ENCODE measurements around the gene MILR1. TPM values are rescaled to one million over a fixed set of nuclear protein-coding genes. Genes with fewer than 3 reads are reported as not detected.
"Not testable (repeated sequence)": the region's sequence is repeated elsewhere in the genome, so short reads cannot be mapped to it uniquely, and the experiment has no call there.

The MILR1 gene
- total RNA-seq, 8 experiments from 2014 or later: 0.73 to 2.1 (median 1.6) TPM; not detected in 4

DNA sequence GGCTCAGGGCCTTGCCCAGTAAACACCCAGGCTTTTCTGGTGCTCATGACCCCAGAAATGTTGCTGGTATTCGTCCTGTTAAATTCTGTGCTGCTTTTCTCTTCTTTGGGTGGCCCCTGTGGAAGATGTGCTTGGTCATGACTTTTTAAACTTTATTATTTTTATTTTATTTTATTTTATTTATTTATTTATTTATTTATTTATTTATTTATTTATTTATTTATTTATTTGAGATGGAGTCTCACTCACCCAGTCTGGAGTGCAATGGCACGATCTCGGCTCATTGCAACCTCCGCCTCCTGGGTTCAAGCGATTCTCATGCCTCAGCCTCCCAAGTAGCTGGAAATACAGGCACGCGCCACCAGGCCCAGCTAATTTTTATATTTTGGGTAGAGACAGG is 10.9 kb downstream of the MILR1 start:
- H3K27ac ChIP-seq; ATAC-seq (replicated peaks in 6 of 8); H3K4me3 ChIP-seq; in situ Hi-C loops (cut with MboI; ENCODE audit: low pct_unique_long_range_greater_than_20kb in 2 of 9, low sequenced_read_pairs in 9 of 9, unreplicated experiment in 9 of 9); H3K4me1 ChIP-seq (replicated peaks in 1 of 2): not testable (repeated sequence)
- 88 to 100% (median 94%) methylated on average over 1 to 7 of the region's 7 CpGs for WGBS, 10 experiments

DNA sequence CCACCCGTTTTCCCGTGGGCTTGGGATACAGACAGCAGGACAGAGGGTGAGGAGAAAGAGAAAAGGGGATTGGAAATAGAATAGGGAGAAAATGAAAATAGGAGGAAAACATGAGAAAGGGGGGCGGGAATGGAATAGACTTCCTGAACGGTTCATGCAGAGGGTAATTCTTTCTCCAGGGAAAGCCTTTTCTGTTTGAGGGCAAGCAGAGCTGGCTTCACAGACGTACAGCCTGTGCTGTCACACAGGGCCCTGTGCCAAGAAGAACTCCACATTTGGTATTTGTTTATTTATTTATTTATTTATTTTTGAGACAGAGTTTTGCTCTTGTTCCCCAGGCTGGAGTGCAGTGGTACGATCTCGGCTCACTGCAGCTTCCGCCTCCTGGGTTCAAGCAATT is 12.0 kb downstream of the MILR1 start:
- no peak overlapping the region for H3K27ac ChIP-seq
- in situ Hi-C loops (cut with MboI; ENCODE audit: low pct_unique_long_range_greater_than_20kb in 2 of 9, low sequenced_read_pairs in 9 of 9, unreplicated experiment in 9 of 9): no loop called here
- WGBS, 10 experiments: 13 to 100% (median 80%) methylated on average over 1 to 8 of the region's 8 CpGs; no CpG with 5 or more reads in 1 of the 10 experiments
- H3K4me3 ChIP-seq: no peak overlapping the region
- no peak for ATAC-seq (replicated peaks in 6 of 8)
- H3K4me1 ChIP-seq (replicated peaks in 1 of 2): no peaks in the 10 kb centered on the region

DNA sequence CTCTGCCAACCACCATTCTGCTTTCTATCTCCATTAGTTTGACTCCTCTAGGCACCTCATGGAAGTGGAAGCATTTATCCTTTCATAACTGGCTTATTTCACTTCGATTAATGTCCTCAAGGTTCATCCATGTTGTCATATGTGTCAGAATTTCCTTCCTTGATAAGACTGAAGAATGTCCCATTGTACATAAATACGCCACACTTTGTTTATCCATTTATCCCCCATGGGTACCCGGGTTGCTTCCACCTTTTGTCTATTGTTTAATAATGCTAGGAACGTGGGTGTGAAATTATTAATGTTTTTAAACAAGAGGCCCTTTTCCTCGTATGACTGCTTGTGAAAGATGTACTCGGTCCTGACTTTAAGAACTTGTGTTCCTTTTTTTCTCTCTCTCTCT is 12.9 kb downstream of the MILR1 start:
- ATAC-seq (replicated peaks in 6 of 8): no peak
- H3K27ac ChIP-seq: no peak overlapping the region
- 33 to 93% (median 85%) methylated on average over 1 to 6 of the region's 6 CpGs for WGBS, 10 experiments
- no peaks in the 10 kb centered on the region for H3K4me1 ChIP-seq (replicated peaks in 1 of 2)
- H3K4me3 ChIP-seq: no peak overlapping the region
- in situ Hi-C loops (cut with MboI; ENCODE audit: low pct_unique_long_range_greater_than_20kb in 2 of 9, low sequenced_read_pairs in 9 of 9, unreplicated experiment in 9 of 9): no loop called here

DNA sequence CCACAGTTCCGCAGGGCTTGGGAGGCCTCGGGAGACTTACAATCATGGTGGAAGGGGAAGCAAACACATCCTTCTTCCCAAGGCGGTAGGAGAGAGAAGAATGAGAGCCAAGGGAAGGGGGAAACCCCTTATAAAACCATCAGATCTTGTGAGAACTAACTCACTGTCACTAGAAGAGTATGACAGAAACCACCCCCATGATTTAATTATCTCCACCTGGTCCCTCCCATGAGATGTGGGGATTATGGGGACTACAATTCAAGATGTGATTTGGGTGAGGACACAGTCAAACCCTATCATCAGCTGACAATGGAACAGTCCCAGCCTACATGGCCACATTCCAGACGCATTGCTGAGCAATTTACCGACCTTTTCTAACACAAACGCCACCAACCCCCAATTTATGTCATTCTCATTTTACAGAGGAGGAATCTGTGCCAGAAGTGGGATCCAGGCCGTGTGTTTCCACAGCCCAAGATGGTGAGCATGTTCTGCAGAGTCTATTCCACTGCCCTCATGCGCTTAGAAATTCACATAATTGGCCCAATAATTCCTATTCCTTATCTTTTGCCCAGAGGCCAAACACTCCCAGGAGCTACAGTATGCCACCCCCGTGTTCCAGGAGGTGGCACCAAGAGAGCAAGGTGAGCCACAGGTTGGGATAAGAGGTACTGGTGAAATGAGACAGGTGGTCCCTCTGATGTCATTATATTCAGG is 17.3 kb downstream of the MILR1 start:
- no peaks in the 10 kb centered on the region for H3K4me1 ChIP-seq (replicated peaks in 1 of 2)
- 60 to 100% (median 75%) methylated on average over 1 to 4 of the region's 9 CpGs; no CpG with 5 or more reads in 2 of the 10 experiments for WGBS, 10 experiments
- H3K27ac ChIP-seq: no peak overlapping the region
- in situ Hi-C loops (cut with MboI; ENCODE audit: low pct_unique_long_range_greater_than_20kb in 2 of 9, low sequenced_read_pairs in 9 of 9, unreplicated experiment in 9 of 9): no loop called here
- no peak for ATAC-seq (replicated peaks in 6 of 8)
- no peak overlapping the region for H3K4me3 ChIP-seq

DNA sequence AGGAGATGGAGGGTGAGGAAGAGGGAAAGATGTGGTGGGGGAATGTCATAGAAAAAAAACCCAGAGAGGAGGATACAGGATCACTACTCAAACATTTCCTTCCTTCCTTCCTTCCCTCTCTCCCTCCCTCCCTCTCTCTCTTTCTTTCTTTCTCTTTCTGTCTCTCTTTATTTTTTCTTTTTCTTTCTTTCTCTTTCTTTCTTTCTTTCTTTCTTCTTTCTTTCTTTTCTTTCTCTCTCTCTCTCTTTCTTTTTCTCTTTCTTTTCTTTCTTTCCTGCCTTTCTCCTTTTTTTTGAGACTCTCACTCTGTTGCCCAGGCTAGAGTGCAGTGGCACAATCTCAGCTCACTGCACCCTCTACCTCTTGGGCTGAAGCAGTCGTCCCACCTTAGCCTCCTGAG is 17.9 kb downstream of the MILR1 start:
- ATAC-seq (replicated peaks in 6 of 8); in situ Hi-C loops (cut with MboI; ENCODE audit: low pct_unique_long_range_greater_than_20kb in 2 of 9, low sequenced_read_pairs in 9 of 9, unreplicated experiment in 9 of 9); H3K27ac ChIP-seq; H3K4me1 ChIP-seq (replicated peaks in 1 of 2); H3K4me3 ChIP-seq: not testable (repeated sequence)
- 13 to 81% (median 56%) methylated on average over 1 of the region's 1 CpG; no CpG with 5 or more reads in 1 of the 10 experiments for WGBS, 10 experiments

DNA sequence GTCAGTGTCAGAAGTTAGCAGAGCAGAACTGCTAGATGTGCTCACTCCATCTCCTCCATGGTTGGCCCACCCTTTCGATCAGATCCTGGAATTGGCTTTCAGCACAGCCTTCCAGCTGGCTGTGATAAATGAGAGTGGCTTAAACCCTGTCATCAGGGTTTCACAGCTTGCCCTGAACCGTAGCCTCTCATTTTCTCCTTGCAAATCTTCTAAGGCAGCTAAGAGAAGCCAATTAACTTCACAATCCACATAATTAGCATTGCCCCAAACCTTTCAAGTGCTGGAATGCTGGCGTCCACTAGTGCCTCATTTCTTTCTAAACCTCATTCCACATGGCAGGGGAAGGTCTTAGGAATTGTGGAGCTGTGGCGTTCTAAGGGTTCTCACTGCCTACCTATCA is 21.7 kb downstream of the MILR1 start:
- WGBS, 10 experiments: 17 to 76% (median 49%) methylated on average over 1 to 4 of the region's 4 CpGs; no CpG with 5 or more reads in 2 of the 10 experiments
- Histone ChIP-seq H3K27ac (no peak overlapping the region), H3K4me3 (no peak overlapping the region), H3K4me1 (replicated peaks in 1 of 2) (no peaks in the 10 kb centered on the region)
- in situ Hi-C loops (cut with MboI; ENCODE audit: low pct_unique_long_range_greater_than_20kb in 2 of 9, low sequenced_read_pairs in 9 of 9, unreplicated experiment in 9 of 9): no loop called here
- no peak for ATAC-seq (replicated peaks in 6 of 8)

DNA sequence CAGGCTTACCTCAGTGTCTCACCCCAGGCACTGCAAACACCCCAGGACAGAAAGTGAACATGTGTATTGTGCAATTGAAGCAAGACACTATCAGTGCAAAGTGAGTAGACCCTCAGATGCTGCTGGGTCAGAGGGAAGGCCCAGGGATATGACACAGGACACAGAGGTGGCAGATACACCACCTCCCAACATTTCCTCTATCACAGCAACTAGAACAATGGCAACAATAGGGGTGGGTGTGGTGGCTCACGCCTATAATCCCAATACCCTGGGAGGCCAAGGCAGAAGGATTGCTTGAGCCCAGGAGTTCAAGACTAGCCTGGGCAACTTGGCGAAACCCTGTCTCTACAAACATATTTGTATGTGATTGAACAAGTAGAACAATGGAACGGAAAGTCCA is 22.5 kb downstream of the MILR1 start:
- in situ Hi-C loops (cut with MboI; ENCODE audit: low pct_unique_long_range_greater_than_20kb in 2 of 9, low sequenced_read_pairs in 9 of 9, unreplicated experiment in 9 of 9): no loop called here
- H3K27ac ChIP-seq: no peak overlapping the region
- no peak for ATAC-seq (replicated peaks in 6 of 8)
- 83 to 100% (median 96%) methylated on average over 1 to 3 of the region's 3 CpGs; no CpG with 5 or more reads in 3 of the 10 experiments for WGBS, 10 experiments
- no peak overlapping the region for H3K4me3 ChIP-seq
- no peaks in the 10 kb centered on the region for H3K4me1 ChIP-seq (replicated peaks in 1 of 2)

DNA sequence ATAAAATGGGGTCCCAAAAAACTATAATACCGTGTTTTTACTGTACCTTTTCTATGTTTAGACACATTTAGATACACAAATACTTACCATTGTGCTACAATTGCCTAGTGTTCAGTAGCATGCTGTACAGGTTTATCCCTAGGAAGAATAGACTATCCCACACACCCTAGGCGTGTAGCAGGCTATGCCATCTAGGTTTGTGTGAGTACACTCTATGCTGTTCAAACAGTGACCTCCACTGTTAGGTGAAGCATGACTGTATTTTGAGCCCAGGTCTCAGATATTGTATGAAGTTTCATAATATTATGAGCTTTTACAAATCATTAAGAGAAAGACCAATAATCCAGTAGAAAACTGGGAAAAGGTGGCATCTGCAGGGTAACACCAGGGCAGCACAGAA is 23.6 kb downstream of the MILR1 start:
- Histone ChIP-seq H3K4me1 (replicated peaks in 1 of 2) (no peaks in the 10 kb centered on the region), H3K4me3 (no peak overlapping the region)
- WGBS, 10 experiments: 86 to 100% (median 100%) methylated on average over 1 to 2 of the region's 2 CpGs; no CpG with 5 or more reads in 3 of the 10 experiments

DNA sequence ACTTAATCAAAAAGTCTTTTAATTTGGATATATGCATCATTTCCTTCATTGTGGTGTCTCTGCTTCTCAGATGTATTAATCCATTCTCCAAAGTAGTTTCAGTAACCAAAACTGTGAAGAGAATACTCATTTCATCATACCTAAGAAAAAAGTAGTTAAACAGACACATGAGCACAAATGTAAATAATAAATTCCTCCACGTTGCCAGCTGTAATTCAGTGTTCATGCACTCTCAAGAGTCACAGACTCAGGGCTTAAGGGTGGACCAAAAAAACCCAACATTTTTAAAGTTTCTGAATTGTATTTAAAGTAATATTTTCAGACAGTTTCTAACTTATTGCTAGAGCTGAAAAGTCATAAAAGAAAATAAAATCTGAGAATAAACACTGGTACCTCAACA is 28.9 kb downstream of the MILR1 start:
- H3K4me1 ChIP-seq (replicated peaks in 1 of 2): no peaks in the 10 kb centered on the region
- no peak overlapping the region for H3K27ac ChIP-seq
- no peak for ATAC-seq (replicated peaks in 6 of 8)
- in situ Hi-C loops (cut with MboI; ENCODE audit: low pct_unique_long_range_greater_than_20kb in 2 of 9, low sequenced_read_pairs in 9 of 9, unreplicated experiment in 9 of 9): loop anchor here in 1 of 9 experiments (25.0 kb wide), 1 partner anchor 166 kb away; no protein-coding TSS in a partner anchor
- WGBS, 10 experiments: 0 to 80% (median 43%) methylated on average over 1 of the region's 1 CpG; no CpG with 5 or more reads in 3 of the 10 experiments
- H3K4me3 ChIP-seq: no peak overlapping the region

More for the DNA sequence above, 23.6 kb downstream of the MILR1 start:
- in situ Hi-C loops (cut with MboI; ENCODE audit: low pct_unique_long_range_greater_than_20kb in 2 of 9, low sequenced_read_pairs in 9 of 9, unreplicated experiment in 9 of 9): no loop called here
- no peak for ATAC-seq (replicated peaks in 6 of 8)
- no peak overlapping the region for H3K27ac ChIP-seq

DNA sequence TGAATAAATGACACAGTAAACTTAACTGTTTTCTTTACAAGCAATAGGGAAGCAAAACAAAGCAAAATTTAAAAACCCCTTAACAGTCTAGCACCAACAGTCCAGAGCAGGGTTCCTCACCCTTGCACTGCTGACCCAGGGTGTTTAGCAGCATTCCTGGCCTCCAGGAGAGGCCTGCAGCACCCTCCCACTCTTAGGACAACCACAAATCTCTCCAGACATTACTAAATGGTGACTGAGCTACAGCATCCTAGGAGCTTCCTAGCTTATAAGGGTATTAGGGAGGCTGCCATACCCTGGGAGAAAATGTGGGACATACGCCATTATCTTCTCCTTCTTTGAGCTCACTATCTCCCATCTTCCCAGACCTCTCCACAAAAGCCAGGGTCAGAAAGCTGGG is 32.0 kb downstream of the MILR1 start:
- ATAC-seq (replicated peaks in 6 of 8): no peak
- Histone ChIP-seq H3K4me1 (replicated peaks in 1 of 2) (no peaks in the 10 kb centered on the region), H3K27ac (no peak overlapping the region), H3K4me3 (no peak overlapping the region)
- in situ Hi-C loops (cut with MboI; ENCODE audit: low pct_unique_long_range_greater_than_20kb in 2 of 9, low sequenced_read_pairs in 9 of 9, unreplicated experiment in 9 of 9): loop anchor here in 1 of 9 experiments (10.0 to 25.0 kb wide), 2 partner anchors 56 to 169 kb away; no protein-coding TSS in a partner anchor
- WGBS, 10 experiments: 80 to 100% (median 92%) methylated on average over 1 of the region's 1 CpG; no CpG with 5 or more reads in 6 of the 10 experiments

DNA sequence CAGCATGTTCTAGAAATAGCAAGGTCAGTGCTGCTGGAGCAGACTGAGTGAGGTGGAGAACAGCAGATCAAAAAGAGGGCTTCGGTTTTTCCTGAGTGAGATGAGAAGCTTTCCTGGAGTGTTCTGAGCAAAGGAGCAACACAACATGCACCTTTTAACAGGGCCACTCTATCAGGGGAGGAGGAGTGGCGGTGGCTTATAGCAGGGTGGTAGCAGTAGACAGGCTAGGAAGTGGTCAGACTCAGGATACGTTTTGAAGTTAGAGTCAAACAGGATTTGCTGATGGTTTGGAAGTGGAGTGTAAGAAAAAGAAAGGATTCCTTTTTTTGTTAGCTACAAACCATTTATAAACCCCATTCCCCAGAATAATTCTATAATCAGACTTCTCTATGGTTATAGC is 35.5 kb downstream of the MILR1 start:
- 86 to 100% (median 100%) methylated on average over 1 to 3 of the region's 3 CpGs for WGBS, 10 experiments
- no peak overlapping the region for H3K4me3 ChIP-seq
- in situ Hi-C loops (cut with MboI; ENCODE audit: low pct_unique_long_range_greater_than_20kb in 2 of 9, low sequenced_read_pairs in 9 of 9, unreplicated experiment in 9 of 9): loop anchor here in 1 of 9 experiments (10.0 to 25.0 kb wide), 2 partner anchors 60 to 172 kb away; no protein-coding TSS in a partner anchor
- H3K27ac ChIP-seq: no peak overlapping the region
- ATAC-seq (replicated peaks in 6 of 8): no peak
- H3K4me1 ChIP-seq (replicated peaks in 1 of 2): no peaks in the 10 kb centered on the region

DNA sequence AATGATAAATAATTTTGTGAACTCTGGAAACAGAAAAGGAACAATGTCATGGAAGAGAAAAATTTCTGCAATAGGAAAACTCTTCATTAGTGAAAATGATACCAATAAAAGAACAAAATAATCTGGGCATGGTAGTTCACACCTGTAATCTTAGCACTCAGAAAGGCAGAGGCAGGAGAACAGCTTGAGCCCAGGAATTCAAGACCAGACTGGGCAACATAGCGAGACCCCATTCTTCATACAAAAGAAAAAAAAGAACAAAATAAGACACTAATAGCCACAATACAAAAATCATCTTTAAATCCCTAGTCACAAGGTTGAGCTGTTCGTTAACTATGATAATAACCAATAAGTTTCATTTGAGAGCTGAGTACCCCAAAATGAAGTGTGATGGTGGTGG is 39.4 kb downstream of the MILR1 start:
- no peak for ATAC-seq (replicated peaks in 6 of 8)
- no peak overlapping the region for H3K4me3 ChIP-seq
- 83 to 100% (median 100%) methylated on average over 1 to 2 of the region's 2 CpGs; no CpG with 5 or more reads in 1 of the 10 experiments for WGBS, 10 experiments
- H3K27ac ChIP-seq: no peak overlapping the region
- no peaks in the 10 kb centered on the region for H3K4me1 ChIP-seq (replicated peaks in 1 of 2)
- in situ Hi-C loops (cut with MboI; ENCODE audit: low pct_unique_long_range_greater_than_20kb in 2 of 9, low sequenced_read_pairs in 9 of 9, unreplicated experiment in 9 of 9): loop anchor here in 1 of 9 experiments (10.0 to 25.0 kb wide), 2 partner anchors 64 to 176 kb away; no protein-coding TSS in a partner anchor

DNA sequence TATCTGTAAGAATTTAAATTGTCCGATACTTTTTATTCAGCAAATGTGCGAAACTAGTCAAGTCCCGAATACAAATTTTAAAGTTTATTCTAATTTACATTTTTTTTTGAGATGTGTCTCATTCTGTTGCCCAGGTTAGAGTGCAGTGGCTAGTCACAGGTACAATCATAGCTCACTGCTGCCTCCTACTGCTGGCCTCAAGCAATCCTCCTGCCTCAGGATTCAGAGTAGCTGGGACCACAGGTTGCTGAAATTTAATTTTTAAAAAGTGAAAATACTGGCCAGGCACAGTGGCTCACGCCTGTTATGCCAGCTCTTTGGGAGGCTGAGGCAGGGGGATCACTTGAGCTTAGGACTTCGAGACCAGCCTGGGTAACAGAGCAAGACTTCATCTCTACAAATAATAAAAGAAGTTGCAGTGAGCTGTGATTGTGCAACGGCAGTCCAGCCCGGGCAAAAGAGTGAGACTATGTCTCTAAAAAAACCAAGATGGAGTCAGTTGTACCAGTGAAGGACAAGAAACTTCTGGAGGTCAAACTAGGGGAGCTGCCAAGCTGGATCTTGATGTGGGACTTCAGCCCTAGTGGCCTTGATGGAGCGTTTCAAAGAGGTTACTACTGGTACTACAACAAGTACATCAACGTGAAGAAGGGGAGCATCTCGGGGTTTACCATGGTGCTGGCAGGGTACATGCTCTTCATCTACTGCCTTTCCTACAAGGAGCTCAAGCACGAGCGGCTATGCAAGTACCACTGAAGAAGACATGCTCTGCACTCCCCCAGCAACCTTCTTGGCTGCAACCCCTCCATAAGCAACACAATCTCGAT is 42.3 kb downstream of the MILR1 start:
- no peak overlapping the region for H3K4me3 ChIP-seq
- peaks cover 13 to 19% of the 10 kb centered on the region in 2 donors for H3K4me1 ChIP-seq (replicated peaks in 1 of 2)
- in situ Hi-C loops (cut with MboI; ENCODE audit: low pct_unique_long_range_greater_than_20kb in 2 of 9, low sequenced_read_pairs in 9 of 9, unreplicated experiment in 9 of 9): loop anchor here in 1 of 9 experiments (25.0 kb wide), 1 partner anchor 179 kb away; no protein-coding TSS in a partner anchor
- H3K27ac ChIP-seq: no peak overlapping the region
- peak in 3 of 8 experiments; percentile 16 to 74 (median 70) for ATAC-seq (replicated peaks in 6 of 8)
- WGBS, 10 experiments: 76 to 100% (median 95%) methylated on average over 4 to 11 of the region's 13 CpGs
